ENCODE results near the gene ZNF740. TPM values are rescaled to one million over a fixed set of nuclear protein-coding genes. Genes with fewer than 3 reads are reported as not detected.
A peak's percentile ranks its signal among the peaks of the same experiment; 100 is the strongest.

Gene ZNF740
- total and polyA plus RNA-seq, 2 donors (not counting 1 experiment from before 2014, with no cell fraction given): 35.9 to 117 TPM

DNA sequence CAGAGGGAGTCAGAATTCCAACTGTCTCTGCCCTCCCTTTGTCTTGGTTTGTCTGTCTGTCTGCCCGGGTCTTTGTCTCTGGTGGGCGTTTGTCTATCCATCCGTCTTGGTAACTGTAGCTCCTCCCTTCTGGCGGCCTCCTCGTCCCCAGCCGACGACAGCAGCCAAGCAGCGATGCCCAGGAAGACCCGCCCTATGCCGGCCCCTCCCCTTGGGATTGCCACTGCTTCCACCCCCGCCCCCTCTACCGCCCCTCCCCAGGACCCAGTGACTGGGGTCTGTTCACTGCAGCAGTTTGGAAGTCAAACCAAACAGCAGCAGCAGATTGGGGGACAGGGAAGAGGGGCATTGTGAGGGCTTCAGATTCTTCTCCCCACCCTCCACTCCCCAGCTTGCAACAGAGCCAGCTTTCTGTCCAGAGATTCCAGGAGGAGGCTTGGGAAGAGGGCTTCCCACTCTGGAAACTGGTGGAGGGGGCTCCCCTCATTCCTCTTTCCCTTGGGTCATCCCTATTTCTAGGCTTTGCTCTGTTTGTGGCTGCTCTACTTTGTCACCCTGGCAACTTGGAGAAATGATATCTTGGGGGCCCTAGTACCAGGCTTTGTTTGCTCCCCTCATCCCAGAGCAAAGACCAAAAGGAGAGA is 53.9 kb downstream of the ZNF740 start:
- Histone ChIP-seq H3K36me3 (replicated peaks in 1 of 2; ENCODE audit: control extremely low read depth in 1 of 2, control insufficient read depth in 1 of 2, extremely low read depth in 1 of 2, insufficient read depth in 2 of 2, low read length in 1 of 2) (no peaks in the 10 kb centered on the region), H3K9me3 (ENCODE audit: control extremely low read depth in 1 of 3, control insufficient read depth in 2 of 3, insufficient read depth in 1 of 3, low read length in 2 of 3) (peaks cover 0 to 3% (median 0%) of the 10 kb centered on the region in 3 donors), H3K27me3 (replicated peaks in 1 of 4; ENCODE audit: control extremely low read depth in 1 of 4, control insufficient read depth in 3 of 4, insufficient read depth in 4 of 4, low read length in 3 of 4) (peaks cover 0 to 11% (median 2%) of the 10 kb centered on the region in 4 experiments), H3K27ac (ENCODE audit: low read length in 2 of 2) (no peak overlapping the region), H2AFZ (ENCODE audit: insufficient read depth, low read depth, low read length, poor library complexity, severe bottlenecking) (no peak overlapping the region), H3K4me3 (ENCODE audit: control extremely low read depth in 1 of 5, extremely low read depth in 1 of 5, insufficient read depth in 1 of 5, low read depth in 2 of 5, low read length in 4 of 5) (no peak overlapping the region), H4K20me1 (ENCODE audit: control insufficient read depth, insufficient read depth, low read length, poor library complexity, severe bottlenecking) (no peaks in the 10 kb centered on the region), H3K4me1 (ENCODE audit: control insufficient read depth in 2 of 2, insufficient read depth in 2 of 2, low read length in 2 of 2) (peaks cover 34 to 46% of the 10 kb centered on the region in 2 donors), H3K79me2 (ENCODE audit: control insufficient read depth, insufficient read depth, low read length) (no peaks in the 10 kb centered on the region), H3K9ac (ENCODE audit: low read length) (no peak overlapping the region), H3K4me2 (replicated peaks; ENCODE audit: low read depth, low read length, poor library complexity, severe bottlenecking) (no peak overlapping the region)
- Mint-ChIP-seq H3K4me3 (peak overlapping the region; percentile 52), H3K9me3 (ENCODE audit: insufficient read depth) (no peaks in the 10 kb centered on the region), H3K27me3 (peaks cover 6% of the 10 kb centered on the region), H3K27ac (no peak overlapping the region), H3K4me1 (peaks cover 43% of the 10 kb centered on the region)
- intact Hi-C loops (cut with micrococcal nuclease): no loop called here
- 15% methylated on average over 10 of the region's 12 CpGs for WGBS (ENCODE audit: insufficient coverage)
- TF ChIP-seq, protein P1, sequence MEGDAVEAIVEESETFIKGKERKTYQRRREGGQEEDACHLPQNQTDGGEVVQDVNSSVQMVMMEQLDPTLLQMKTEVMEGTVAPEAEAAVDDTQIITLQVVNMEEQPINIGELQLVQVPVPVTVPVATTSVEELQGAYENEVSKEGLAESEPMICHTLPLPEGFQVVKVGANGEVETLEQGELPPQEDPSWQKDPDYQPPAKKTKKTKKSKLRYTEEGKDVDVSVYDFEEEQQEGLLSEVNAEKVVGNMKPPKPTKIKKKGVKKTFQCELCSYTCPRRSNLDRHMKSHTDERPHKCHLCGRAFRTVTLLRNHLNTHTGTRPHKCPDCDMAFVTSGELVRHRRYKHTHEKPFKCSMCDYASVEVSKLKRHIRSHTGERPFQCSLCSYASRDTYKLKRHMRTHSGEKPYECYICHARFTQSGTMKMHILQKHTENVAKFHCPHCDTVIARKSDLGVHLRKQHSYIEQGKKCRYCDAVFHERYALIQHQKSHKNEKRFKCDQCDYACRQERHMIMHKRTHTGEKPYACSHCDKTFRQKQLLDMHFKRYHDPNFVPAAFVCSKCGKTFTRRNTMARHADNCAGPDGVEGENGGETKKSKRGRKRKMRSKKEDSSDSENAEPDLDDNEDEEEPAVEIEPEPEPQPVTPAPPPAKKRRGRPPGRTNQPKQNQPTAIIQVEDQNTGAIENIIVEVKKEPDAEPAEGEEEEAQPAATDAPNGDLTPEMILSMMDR (IDR thresholded peaks at IDR 0.05): no peak
- no peak for TF ChIP-seq EZH2 (IDR thresholded peaks at IDR 0.05; ENCODE audit: borderline replicate concordance, insufficient read depth, low read depth, low read length, poor library complexity, severe bottlenecking)
- ATAC-seq (ENCODE audit: low read depth) (no peak), DNase-seq (no peak)
- CTCF ChIA-PET: interaction anchor here (1.0 to 3.0 kb wide), 4 partner anchors 19 to 54 kb away, joined by 3 to 16 read pairs (median 10); no protein-coding TSS in a partner anchor
- POLR2A ChIA-PET: no interaction called here

- DNase-seq (no peak), ATAC-seq (ENCODE audit: low read depth) (no peak)
- 90% methylated on average over 2 of the region's 3 CpGs for WGBS (ENCODE audit: insufficient coverage)
- Mint-ChIP-seq H3K4me1 (peaks cover 46% of the 10 kb centered on the region), H3K9me3 (ENCODE audit: insufficient read depth) (no peaks in the 10 kb centered on the region), H3K4me3 (no peak overlapping the region), H3K27me3 (peaks cover 6% of the 10 kb centered on the region), H3K27ac (no peak overlapping the region)
- Histone ChIP-seq H2AFZ (ENCODE audit: insufficient read depth, low read depth, low read length, poor library complexity, severe bottlenecking) (no peak overlapping the region), H3K4me3 (ENCODE audit: control extremely low read depth in 1 of 5, extremely low read depth in 1 of 5, insufficient read depth in 1 of 5, low read depth in 2 of 5, low read length in 4 of 5) (no peak overlapping the region), H3K9me3 (ENCODE audit: control extremely low read depth in 1 of 3, control insufficient read depth in 2 of 3, insufficient read depth in 1 of 3, low read length in 2 of 3) (peaks cover 0 to 3% (median 0%) of the 10 kb centered on the region in 3 donors), H3K79me2 (ENCODE audit: control insufficient read depth, insufficient read depth, low read length) (no peaks in the 10 kb centered on the region), H3K9ac (ENCODE audit: low read length) (no peak overlapping the region), H3K27ac (ENCODE audit: low read length in 2 of 2) (no peak overlapping the region), H3K4me1 (ENCODE audit: control insufficient read depth in 2 of 2, insufficient read depth in 2 of 2, low read length in 2 of 2) (peaks cover 35 to 51% of the 10 kb centered on the region in 2 donors), H3K27me3 (replicated peaks in 1 of 4; ENCODE audit: control extremely low read depth in 1 of 4, control insufficient read depth in 3 of 4, insufficient read depth in 4 of 4, low read length in 3 of 4) (peaks cover 0 to 11% (median 2%) of the 10 kb centered on the region in 4 experiments), H3K4me2 (replicated peaks; ENCODE audit: low read depth, low read length, poor library complexity, severe bottlenecking) (no peak overlapping the region), H4K20me1 (ENCODE audit: control insufficient read depth, insufficient read depth, low read length, poor library complexity, severe bottlenecking) (no peaks in the 10 kb centered on the region), H3K36me3 (replicated peaks in 1 of 2; ENCODE audit: control extremely low read depth in 1 of 2, control insufficient read depth in 1 of 2, extremely low read depth in 1 of 2, insufficient read depth in 2 of 2, low read length in 1 of 2) (no peaks in the 10 kb centered on the region)
- TF ChIP-seq, protein P1 (IDR thresholded peaks at IDR 0.05): no peak
- no peak for TF ChIP-seq EZH2 (IDR thresholded peaks at IDR 0.05; ENCODE audit: borderline replicate concordance, insufficient read depth, low read depth, low read length, poor library complexity, severe bottlenecking)
- ChIA-PET CTCF (interaction anchor here (1.1 to 3.0 kb wide), 2 partner anchors 16 to 22 kb away, joined by 3 to 16 read pairs; a partner anchor contains a TSS), POLR2A (no interaction called here)
- intact Hi-C loops (cut with micrococcal nuclease): no loop called here
Measured at GRCh38 chr12:53235164-53235563, 54.6 kb downstream of the ZNF740 start.

Measured in B cell (primary cell).